ENCODE measurements around the gene TMEM161B.

GRCh38 chr5:88262116-88262515, 6.5 kb downstream of the TMEM161B start:
- TF ChIP-seq CTCF (conservative IDR thresholded peaks at IDR 0.05; ENCODE audit: low read length) (no peak), EZH2phosphoT487 (IDR thresholded peaks at IDR 0.05; ENCODE audit: borderline replicate concordance, low read depth, low read length) (no peak)

All from OCI-LY7 (cell line).